Naive thymus-derived CD4-positive, alpha-beta T cell (primary cell): ENCODE measurements around the gene LHPP. TPM values are rescaled to one million over a fixed set of nuclear protein-coding genes. Genes with fewer than 3 reads are reported as not detected.

Experiments used
- ATAC-seq: fragments of 150-1000 bp; cut with Tn5 transposase; 2 replicates; pipeline ENCODE4 v1.10.0; 2021; ENCODE audit warnings: mild to moderate bottlenecking, moderate library complexity
- CTCF ChIA-PET: fragments of 350-600 bp; sonication (Branson Sonifier 250); formaldehyde crosslinking; loops from one replicate; lab custom pipeline; 2021; ENCODE audit warnings: antibody characterized with exemption; lab: Charles Lee
- POLR2A ChIA-PET: fragments of 350-600 bp; sonication (Branson Sonifier 250); formaldehyde crosslinking; loops from one replicate; lab custom pipeline; 2021; ENCODE audit warnings: antibody characterized with exemption, inconsistent platforms; lab: Charles Lee
- DNase-seq, 9 donors: peaks; one replicate each; pipeline versions ENCODE4 v3.0.0 to v3.0.0-alpha.2; 2020 to 2022; ENCODE audit warnings: mixed read lengths in 1 of 9
- H3K27ac ChIP-seq: one replicate; pipeline ENCODE4 v1.7.0; 2013; ENCODE audit warnings: mild to moderate bottlenecking, low read depth, low read length, moderate library complexity
- H3K27me3 ChIP-seq, 2 donors: one replicate each; pipeline ENCODE4 v1.7.0; 2013; ENCODE audit warnings: low read length in 2 of 2, mild to moderate bottlenecking in 2 of 2, moderate library complexity in 2 of 2; ENCODE audit not compliant: control insufficient read depth in 2 of 2, insufficient read depth in 2 of 2
- H3K36me3 ChIP-seq, 3 experiments: 1 replicate in 2 of 3; 2 replicates in 1 of 3; pipeline ENCODE4 v1.7.0; 2013; ENCODE audit warnings: low read length in 3 of 3, mild to moderate bottlenecking in 3 of 3, moderate library complexity in 1 of 3; ENCODE audit not compliant: insufficient read depth in 3 of 3, control insufficient read depth in 2 of 3
- H3K4me1 ChIP-seq, 2 donors: one replicate each; pipeline ENCODE4 v1.7.0; 2013; ENCODE audit warnings: low read length in 2 of 2, mild to moderate bottlenecking in 2 of 2, moderate library complexity in 1 of 2; ENCODE audit not compliant: control insufficient read depth in 2 of 2, insufficient read depth in 2 of 2
- H3K4me3 ChIP-seq: 2 replicates; pipeline ENCODE4 v1.7.0; 2013; ENCODE audit warnings: mild to moderate bottlenecking, low read length
- H3K9me3 ChIP-seq, 3 experiments: 1 replicate in 2 of 3; 2 replicates in 1 of 3; pipeline ENCODE4 v1.7.0; 2013; ENCODE audit warnings: low read length in 3 of 3; ENCODE audit not compliant: control insufficient read depth in 2 of 3
- H3K27ac Mint-ChIP-seq, 9 donors: one replicate each; pipeline ENCODE4 v1.8.0; 2020 to 2022; ENCODE audit warnings: mixed read lengths in 9 of 9, mild to moderate bottlenecking in 8 of 9, moderate library complexity in 5 of 9, inconsistent platforms in 2 of 9
- H3K27me3 Mint-ChIP-seq, 5 donors: one replicate each; pipeline ENCODE4 v1.8.0; 2021 to 2022; ENCODE audit warnings: mixed read lengths in 5 of 5, mild to moderate bottlenecking in 1 of 5
- H3K36me3 Mint-ChIP-seq, 5 donors: one replicate each; pipeline ENCODE4 v1.8.0; 2020 to 2022; ENCODE audit warnings: mixed read lengths in 5 of 5, mild to moderate bottlenecking in 3 of 5, inconsistent platforms in 1 of 5
- H3K4me1 Mint-ChIP-seq, 7 donors: one replicate each; pipeline ENCODE4 v1.8.0; 2020 to 2022; ENCODE audit warnings: mixed read lengths in 7 of 7, mild to moderate bottlenecking in 3 of 7, inconsistent platforms in 1 of 7
- H3K4me3 Mint-ChIP-seq, 10 donors: one replicate each; pipeline ENCODE4 v1.8.0; 2020 to 2022; ENCODE audit warnings: mild to moderate bottlenecking in 10 of 10, mixed read lengths in 10 of 10, moderate library complexity in 6 of 10, inconsistent platforms in 2 of 10
- H3K9me3 Mint-ChIP-seq, 11 donors: one replicate each; pipeline ENCODE4 v1.8.0; 2020 to 2022; ENCODE audit warnings: mixed read lengths in 11 of 11, mild to moderate bottlenecking in 4 of 11, inconsistent platforms in 1 of 11, moderate library complexity in 1 of 11
- intact Hi-C, 2 donors: fragments of 100-400 bp; cut with micrococcal nuclease; formaldehyde crosslinking; loops; one replicate each; pipeline ENCODE4 v1.15.1; 2023
- polyA plus RNA-seq, 2 donors: library from polyadenylated mRNA; unstranded; fragments of 300-500 nt; fragmentation: Illumina TruSeq; gene quantifications; one replicate each; pipeline ENCODE4 v1.2.3, GENCODE V29; 2021
- total RNA-seq, 6 experiments: library from RNA in 5 of 6; stranded (reverse) in 5 of 6; gene quantifications; 1 replicate in 5 of 6; 2 replicates in 1 of 6; pipeline ENCODE4 v1.2.3 and lab custom pipeline; 2021 to 2026

The LHPP gene
- total and polyA plus RNA-seq, 7 experiments from 2014 or later = 19.8 to 31.2 (median 23.4) TPM

- Mint-ChIP-seq H3K4me1 (peaks cover 0 to 6% (median 0%) of the 10 kb centered on the region in 7 donors), H3K9me3 (no peaks in the 10 kb centered on the region), H3K36me3 (peaks cover 0 to 15% (median 0%) of the 10 kb centered on the region in 5 donors), H3K4me3 (no peak overlapping the region), H3K27me3 (no peaks in the 10 kb centered on the region), H3K27ac (peak overlapping the region in 3 of 9 donors; percentile 28 to 75 (median 41))
- ChIA-PET CTCF (interaction anchor here (0.7 kb wide), 1 partner anchor 65 kb away, joined by 8 read pairs; no protein-coding TSS in a partner anchor), POLR2A (no interaction called here)
- H3K9me3 ChIP-seq = no peaks in the 10 kb centered on the region
- H3K27me3 ChIP-seq = no peaks in the 10 kb centered on the region
- intact Hi-C loops = no loop called here
- H3K36me3 ChIP-seq = peaks cover 0 to 1% (median 0%) of the 10 kb centered on the region in 3 experiments
- ATAC-seq = peak; percentile 58
- no peak for DNase-seq
- no peak overlapping the region for H3K4me3 ChIP-seq
- H3K4me1 ChIP-seq = no peaks in the 10 kb centered on the region
- no peak overlapping the region for H3K27ac ChIP-seq
Observed at GRCh38 chr10:124522933-124523871, 61.6 kb downstream of the LHPP start.

GRCh38 chr10:124523901-124524300, 62.3 kb downstream of the LHPP start:
- ChIA-PET CTCF (interaction anchor here (0.7 kb wide), 2 partner anchors 25 to 65 kb away, joined by 3 to 8 read pairs; no protein-coding TSS in a partner anchor), POLR2A (no interaction called here)
- Mint-ChIP-seq H3K27me3 (no peaks in the 10 kb centered on the region), H3K4me1 (peaks cover 0 to 6% (median 0%) of the 10 kb centered on the region in 7 donors), H3K4me3 (no peak overlapping the region), H3K27ac (no peak overlapping the region), H3K36me3 (peaks cover 0 to 15% (median 0%) of the 10 kb centered on the region in 5 donors), H3K9me3 (no peaks in the 10 kb centered on the region)
- Histone ChIP-seq H3K36me3 (no peaks in the 10 kb centered on the region), H3K27ac (no peak overlapping the region), H3K9me3 (no peaks in the 10 kb centered on the region), H3K4me3 (no peak overlapping the region), H3K27me3 (no peaks in the 10 kb centered on the region), H3K4me1 (no peaks in the 10 kb centered on the region)
- ATAC-seq (no peak), DNase-seq (no peak)
- intact Hi-C loops = no loop called here

GRCh38 chr10:124524991-124525653, 63.5 kb downstream of the LHPP start:
- Mint-ChIP-seq H3K36me3 (peaks cover 0 to 3% (median 0%) of the 10 kb centered on the region in 5 donors), H3K4me3 (no peak overlapping the region), H3K4me1 (peaks cover under 1 to 7% (median under 1%) of the 10 kb centered on the region in 7 donors), H3K27ac (no peak overlapping the region), H3K9me3 (no peaks in the 10 kb centered on the region), H3K27me3 (no peaks in the 10 kb centered on the region)
- DNase-seq = no peak
- POLR2A ChIA-PET = no interaction called here
- H3K27ac ChIP-seq = no peak overlapping the region
- intact Hi-C loops = no loop called here
- no peak for ATAC-seq
- H3K9me3 ChIP-seq = no peaks in the 10 kb centered on the region
- CTCF ChIA-PET = no interaction called here
- H3K4me3 ChIP-seq = no peak overlapping the region
- no peaks in the 10 kb centered on the region for H3K36me3 ChIP-seq
- H3K4me1 ChIP-seq = no peaks in the 10 kb centered on the region
- no peaks in the 10 kb centered on the region for H3K27me3 ChIP-seq

- no peak overlapping the region for H3K4me3 ChIP-seq
- Mint-ChIP-seq H3K9me3 (no peaks in the 10 kb centered on the region), H3K4me1 (peaks cover 3 to 10% (median 4%) of the 10 kb centered on the region in 7 donors), H3K4me3 (no peak overlapping the region), H3K36me3 (no peaks in the 10 kb centered on the region), H3K27ac (peak overlapping the region in 1 of 9 donors; percentile 26), H3K27me3 (peaks cover 0 to under 1% (median 0%) of the 10 kb centered on the region in 5 donors)
- ATAC-seq = no peak
- intact Hi-C loops = no loop called here
- H3K36me3 ChIP-seq = no peaks in the 10 kb centered on the region
- CTCF ChIA-PET = interaction anchor here (1.1 kb wide), 1 partner anchor 219 kb away, joined by 3 read pairs; no protein-coding TSS in a partner anchor
- POLR2A ChIA-PET = interaction anchor here (1.3 kb wide), 1 partner anchor 216 kb away, joined by 3 read pairs; no protein-coding TSS in a partner anchor
- no peak overlapping the region for H3K27ac ChIP-seq
- no peak for DNase-seq
- H3K9me3 ChIP-seq = no peaks in the 10 kb centered on the region
- no peaks in the 10 kb centered on the region for H3K27me3 ChIP-seq
- H3K4me1 ChIP-seq = no peaks in the 10 kb centered on the region
Observed at GRCh38 chr10:124525751-124526600, 64.4 kb downstream of the LHPP start.

GRCh38 chr10:124526621-124527267, 65.1 kb downstream of the LHPP start:
- ATAC-seq = no peak
- Mint-ChIP-seq H3K36me3 (no peaks in the 10 kb centered on the region), H3K4me1 (peaks cover 3 to 13% (median 5%) of the 10 kb centered on the region in 7 donors), H3K27me3 (peaks cover 0 to 6% (median 0%) of the 10 kb centered on the region in 5 donors), H3K4me3 (no peak overlapping the region), H3K9me3 (no peaks in the 10 kb centered on the region), H3K27ac (no peak overlapping the region)
- Histone ChIP-seq H3K27me3 (no peaks in the 10 kb centered on the region), H3K9me3 (no peaks in the 10 kb centered on the region), H3K4me3 (no peak overlapping the region), H3K27ac (no peak overlapping the region), H3K4me1 (no peaks in the 10 kb centered on the region), H3K36me3 (no peaks in the 10 kb centered on the region)
- no peak for DNase-seq
- ChIA-PET POLR2A (interaction anchor here (1.3 kb wide), 1 partner anchor 215 kb away, joined by 3 read pairs; no protein-coding TSS in a partner anchor), CTCF (interaction anchor here (1.1 to 1.4 kb wide), 3 partner anchors 218 to 352 kb away, joined by 3 to 6 read pairs (median 5); no protein-coding TSS in a partner anchor)
- intact Hi-C loops = no loop called here
